ENCODE results near the gene TLE3. TPM values are rescaled to one million over a fixed set of nuclear protein-coding genes. Genes with fewer than 3 reads are reported as not detected.

Gene TLE3
- polyA plus RNA-seq, 3 donors: 12.8 to 117 (median 23.6) TPM

DNA sequence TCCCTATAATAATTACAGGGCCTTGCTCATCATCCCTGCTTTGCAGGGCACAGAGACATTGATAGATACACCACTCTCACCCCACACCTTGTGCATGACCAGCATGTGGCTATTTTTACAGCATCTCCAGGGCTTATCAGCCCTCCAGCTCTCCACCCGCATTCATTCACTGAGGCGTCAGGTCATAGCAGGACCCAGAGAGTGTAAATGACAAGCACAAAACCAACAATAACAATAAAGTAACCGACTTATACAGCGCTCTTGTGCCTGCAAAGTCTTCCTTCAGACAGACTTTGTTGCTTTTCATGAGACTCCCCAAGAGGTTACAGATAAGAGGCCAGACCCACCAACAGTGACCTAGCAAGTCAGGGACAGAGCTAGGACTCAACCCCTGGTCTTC lies 80.7 kb downstream of the TLE3 start:
- H3K36me3 ChIP-seq (replicated peaks in 1 of 2; ENCODE audit: control insufficient read depth in 1 of 2, insufficient read depth in 2 of 2, low read length in 2 of 2): no peaks in the 10 kb centered on the region
- intact Hi-C loops (cut with micrococcal nuclease): no loop called here
- H3K9me3 ChIP-seq (replicated peaks in 1 of 2; ENCODE audit: control insufficient read depth in 1 of 2, insufficient read depth in 1 of 2, low read length in 2 of 2): no peaks in the 10 kb centered on the region
- Mint-ChIP-seq H3K4me1 (peaks cover 9% of the 10 kb centered on the region), H3K27ac (peak overlapping the region in 1 of 7 donors; percentile 5), H3K4me3 (no peak overlapping the region), H3K27me3 (ENCODE audit: low read depth in 3 of 3) (peaks cover 2 to 11% (median 7%) of the 10 kb centered on the region in 3 donors), H3K36me3 (no peaks in the 10 kb centered on the region), H3K9me3 (no peaks in the 10 kb centered on the region)
- WGBS (ENCODE audit: insufficient coverage): 91% methylated on average over 4 of the region's 4 CpGs
- H4K20me1 ChIP-seq (ENCODE audit: insufficient read depth, low read length): no peaks in the 10 kb centered on the region
- H2AFZ ChIP-seq (ENCODE audit: insufficient read depth, low read depth, low read length, poor library complexity, severe bottlenecking): no peak overlapping the region
- no peaks in the 10 kb centered on the region for H3K79me2 ChIP-seq (ENCODE audit: insufficient read depth, low read length)
- DNase-seq: no peak
- no peak overlapping the region for H3K9ac ChIP-seq (ENCODE audit: insufficient read depth, low read length, poor library complexity, severe bottlenecking)
- H3K4me1 ChIP-seq (ENCODE audit: control insufficient read depth in 1 of 2, insufficient read depth in 2 of 2, low read length in 2 of 2): no peaks in the 10 kb centered on the region
- H3K27me3 ChIP-seq (ENCODE audit: control insufficient read depth in 2 of 2, insufficient read depth in 2 of 2, low read length in 2 of 2): no peaks in the 10 kb centered on the region
- H3K4me3 ChIP-seq (replicated peaks in 1 of 3; ENCODE audit: low read depth in 2 of 3, low read length in 3 of 3): no peak overlapping the region
- no peak overlapping the region for H3K4me2 ChIP-seq (replicated peaks; ENCODE audit: extremely low read depth, low read length, poor library complexity, severe bottlenecking)
- TF ChIP-seq, protein P1, sequence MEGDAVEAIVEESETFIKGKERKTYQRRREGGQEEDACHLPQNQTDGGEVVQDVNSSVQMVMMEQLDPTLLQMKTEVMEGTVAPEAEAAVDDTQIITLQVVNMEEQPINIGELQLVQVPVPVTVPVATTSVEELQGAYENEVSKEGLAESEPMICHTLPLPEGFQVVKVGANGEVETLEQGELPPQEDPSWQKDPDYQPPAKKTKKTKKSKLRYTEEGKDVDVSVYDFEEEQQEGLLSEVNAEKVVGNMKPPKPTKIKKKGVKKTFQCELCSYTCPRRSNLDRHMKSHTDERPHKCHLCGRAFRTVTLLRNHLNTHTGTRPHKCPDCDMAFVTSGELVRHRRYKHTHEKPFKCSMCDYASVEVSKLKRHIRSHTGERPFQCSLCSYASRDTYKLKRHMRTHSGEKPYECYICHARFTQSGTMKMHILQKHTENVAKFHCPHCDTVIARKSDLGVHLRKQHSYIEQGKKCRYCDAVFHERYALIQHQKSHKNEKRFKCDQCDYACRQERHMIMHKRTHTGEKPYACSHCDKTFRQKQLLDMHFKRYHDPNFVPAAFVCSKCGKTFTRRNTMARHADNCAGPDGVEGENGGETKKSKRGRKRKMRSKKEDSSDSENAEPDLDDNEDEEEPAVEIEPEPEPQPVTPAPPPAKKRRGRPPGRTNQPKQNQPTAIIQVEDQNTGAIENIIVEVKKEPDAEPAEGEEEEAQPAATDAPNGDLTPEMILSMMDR (IDR thresholded peaks at IDR 0.05): no peak
- no peak overlapping the region for H3K27ac ChIP-seq (ENCODE audit: low read depth in 1 of 2, low read length in 2 of 2)

DNA sequence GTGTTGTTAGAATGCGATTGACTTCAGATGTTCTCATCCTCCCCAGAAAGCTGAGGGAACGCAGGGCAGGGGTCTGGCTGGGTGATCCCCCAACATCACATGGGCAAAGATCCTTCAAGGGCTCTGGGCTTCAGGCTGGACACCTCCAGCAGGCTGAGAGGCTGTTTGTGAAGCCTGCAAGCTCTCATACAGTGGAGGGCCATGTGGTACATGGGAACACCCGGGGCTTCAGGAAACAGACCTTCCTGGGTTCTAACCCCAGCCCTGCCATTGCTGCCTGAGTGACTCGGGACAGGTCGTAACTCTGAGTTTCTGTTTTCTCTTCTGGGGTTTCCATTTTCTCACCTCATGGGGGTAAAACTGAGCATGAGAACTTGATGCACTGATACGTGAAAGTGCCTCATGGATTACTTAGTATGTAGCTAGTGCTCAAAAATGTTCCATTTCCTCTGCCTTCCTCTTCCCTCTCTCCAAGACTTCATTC lies 81.2 kb downstream of the TLE3 start:
- H3K27ac Mint-ChIP-seq: peak overlapping the region in 1 of 7 donors; percentile 5
- H3K9ac ChIP-seq (ENCODE audit: insufficient read depth, low read length, poor library complexity, severe bottlenecking): no peak overlapping the region
- no peaks in the 10 kb centered on the region for H3K27me3 ChIP-seq (ENCODE audit: control insufficient read depth in 2 of 2, insufficient read depth in 2 of 2, low read length in 2 of 2)
- TF ChIP-seq, protein P1 (IDR thresholded peaks at IDR 0.05): no peak
- peaks cover 2 to 11% (median 7%) of the 10 kb centered on the region in 3 donors for H3K27me3 Mint-ChIP-seq (ENCODE audit: low read depth in 3 of 3)
- intact Hi-C loops (cut with micrococcal nuclease): no loop called here
- H3K9me3 ChIP-seq (replicated peaks in 1 of 2; ENCODE audit: control insufficient read depth in 1 of 2, insufficient read depth in 1 of 2, low read length in 2 of 2): no peaks in the 10 kb centered on the region
- peaks cover 9% of the 10 kb centered on the region for H3K4me1 Mint-ChIP-seq
- H4K20me1 ChIP-seq (ENCODE audit: insufficient read depth, low read length): no peaks in the 10 kb centered on the region
- no peaks in the 10 kb centered on the region for H3K36me3 Mint-ChIP-seq
- WGBS (ENCODE audit: insufficient coverage): 52% methylated on average over 5 of the region's 6 CpGs
- DNase-seq: no peak
- no peaks in the 10 kb centered on the region for H3K4me1 ChIP-seq (ENCODE audit: control insufficient read depth in 1 of 2, insufficient read depth in 2 of 2, low read length in 2 of 2)
- no peaks in the 10 kb centered on the region for H3K9me3 Mint-ChIP-seq
- H3K4me3 Mint-ChIP-seq: no peak overlapping the region
- H3K36me3 ChIP-seq (replicated peaks in 1 of 2; ENCODE audit: control insufficient read depth in 1 of 2, insufficient read depth in 2 of 2, low read length in 2 of 2): no peaks in the 10 kb centered on the region
- H3K4me2 ChIP-seq (replicated peaks; ENCODE audit: extremely low read depth, low read length, poor library complexity, severe bottlenecking): no peak overlapping the region
- no peak overlapping the region for H3K4me3 ChIP-seq (replicated peaks in 1 of 3; ENCODE audit: low read depth in 2 of 3, low read length in 3 of 3)
- no peaks in the 10 kb centered on the region for H3K79me2 ChIP-seq (ENCODE audit: insufficient read depth, low read length)
- no peak overlapping the region for H2AFZ ChIP-seq (ENCODE audit: insufficient read depth, low read depth, low read length, poor library complexity, severe bottlenecking)
- H3K27ac ChIP-seq (ENCODE audit: low read depth in 1 of 2, low read length in 2 of 2): no peak overlapping the region
